SK-N-SH (cell line): Measurements from ENCODE around the gene SCGB3A1. TPM values are rescaled to one million over a fixed set of nuclear protein-coding genes. Genes with fewer than 3 reads are reported as not detected.

Source experiments
- CTCF ChIA-PET: fragments of 300-600, 350-600 bp; formaldehyde crosslinking; extraction: SDS; loops from one replicate; lab custom pipeline; 2021; lab: Yijun Ruan, JAX
- POLR2A ChIA-PET: fragments of 350-600 bp; sonication (Branson Sonifier 250); formaldehyde crosslinking; extraction: SDS; loops from one replicate; lab custom pipeline; 2020; ENCODE audit warnings: antibody characterized with exemption, inconsistent platforms; lab: Yijun Ruan, JAX
- DNase-seq: peaks from one replicate; pipeline ENCODE4 v3.0.0; 2012
- H2AFZ ChIP-seq: fragments of 200-600 bp; sonication (generic); 2 replicates; pipeline ENCODE4 v1.8.1; 2016; ENCODE audit warnings: antibody characterized with exemption, mild to moderate bottlenecking, low read depth
- H3F3A ChIP-seq: fragments of 200-600 bp; sonication (generic); replicated peaks from 2 replicates; pipeline ENCODE3; 2016; ENCODE audit warnings: antibody characterized with exemption, mild to moderate bottlenecking; ENCODE audit not compliant: insufficient read depth
- H3K27ac ChIP-seq, 2 experiments: fragments of 200-500 bp in 1 of 2; fragments of 200-600 bp in 1 of 2; sonication (Bioruptor generic) in 1 of 2; sonication (generic), shearing (Covaris generic) in 1 of 2; 2 replicates each; pipeline versions ENCODE4 v1.5.1 to v1.6.1; 2014 to 2016; ENCODE audit warnings: low read depth in 2 of 2, inconsistent platforms in 1 of 2, low read length in 1 of 2, mild to moderate bottlenecking in 1 of 2, mixed read lengths in 1 of 2
- H3K27me3 ChIP-seq: fragments of 200-600 bp; sonication (generic), shearing (Covaris generic); 2 replicates; pipeline ENCODE4 v1.6.1; 2016; ENCODE audit warnings: mixed run types; ENCODE audit not compliant: insufficient read depth
- H3K36me3 ChIP-seq, 2 experiments: fragments of 200-500 bp in 1 of 2; fragments of 200-600 bp in 1 of 2; sonication (Bioruptor generic) in 1 of 2; sonication (generic) in 1 of 2; replicated peaks in 1 of 2; 2 replicates each; pipeline versions ENCODE3 to v1.5.1; 2014 to 2016; ENCODE audit warnings: low read length in 1 of 2, mild to moderate bottlenecking in 1 of 2; ENCODE audit not compliant: insufficient read depth in 2 of 2, control insufficient read depth in 1 of 2
- H3K4me1 ChIP-seq, 2 experiments: fragments of 200-500 bp in 1 of 2; fragments of 200-600 bp in 1 of 2; sonication (Bioruptor generic) in 1 of 2; sonication (generic), shearing (Covaris generic) in 1 of 2; 2 replicates each; pipeline versions ENCODE4 v1.5.1 to v1.6.1; 2014 to 2016; ENCODE audit warnings: low read depth in 1 of 2, low read length in 1 of 2, mixed run types in 1 of 2; ENCODE audit not compliant: insufficient read depth in 2 of 2, control insufficient read depth in 1 of 2
- H3K4me2 ChIP-seq: fragments of 200-600 bp; sonication (generic), shearing (Covaris generic); 2 replicates; pipeline ENCODE4 v1.6.1; 2017; ENCODE audit warnings: mixed run types
- H3K4me3 ChIP-seq, 2 experiments: fragments of 200-500 bp in 1 of 2; fragments of 200-600 bp in 1 of 2; sonication (Bioruptor generic) in 1 of 2; sonication (generic), shearing (Covaris generic) in 1 of 2; 2 replicates each; pipeline versions ENCODE4 v1.5.1 to v1.8.1; 2014 to 2016; ENCODE audit warnings: low read depth in 2 of 2, inconsistent platforms in 1 of 2, low read length in 1 of 2, mild to moderate bottlenecking in 1 of 2, mixed read lengths in 1 of 2, moderate library complexity in 1 of 2
- H3K79me2 ChIP-seq: fragments of 200-600 bp; sonication (generic); 2 replicates; pipeline ENCODE4 v1.8.1; 2017; ENCODE audit warnings: mild to moderate bottlenecking; ENCODE audit not compliant: insufficient read depth
- H3K9ac ChIP-seq: fragments of 200-600 bp; sonication (generic); 2 replicates; pipeline ENCODE4 v1.6.1; 2017; ENCODE audit warnings: mixed run types
- H3K9me2 ChIP-seq: fragments of 200-600 bp; sonication (generic); 2 replicates; pipeline ENCODE4 v1.6.1; 2017; ENCODE audit warnings: mixed run types
- H3K9me3 ChIP-seq: fragments of 200-600 bp; sonication (generic); 2 replicates; pipeline ENCODE4 v1.6.1; 2017; ENCODE audit warnings: mixed run types, mild to moderate bottlenecking, moderate library complexity
- H4K20me1 ChIP-seq: fragments of 200-600 bp; sonication (generic); 2 replicates; pipeline ENCODE4 v1.6.1; 2017; ENCODE audit warnings: mild to moderate bottlenecking, mixed run types; ENCODE audit not compliant: insufficient read depth
- EZH2phosphoT487 ChIP-seq: fragments of 200-600 bp; sonication (generic); IDR thresholded peaks from 2 replicates; pipeline ENCODE4 v1.6.1; 2017; ENCODE audit warnings: low read depth, mixed run types, mild to moderate bottlenecking, antibody characterized with exemption, moderate library complexity, borderline replicate concordance
- FOSL2 ChIP-seq: IDR thresholded peaks from 2 replicates; pipeline ENCODE4 v1.4.0; 2012; ENCODE audit warnings: low read depth, mild to moderate bottlenecking, moderate library complexity, borderline replicate concordance
- GABPA ChIP-seq: IDR thresholded peaks from 2 replicates; pipeline ENCODE4 v1.4.0; 2012; ENCODE audit warnings: low read depth, mild to moderate bottlenecking
- NFIC ChIP-seq: IDR thresholded peaks from 2 replicates; pipeline ENCODE4 v1.4.0; 2012; ENCODE audit warnings: borderline replicate concordance
- POLR2AphosphoS5 ChIP-seq: IDR thresholded peaks from 2 replicates; pipeline ENCODE4 v1.6.1; 2012; ENCODE audit warnings: low read depth, low read length
- RCOR1 ChIP-seq: fragments of 150-350 bp; IDR thresholded peaks from 2 replicates; pipeline ENCODE4 v1.6.1; 2017; ENCODE audit warnings: antibody characterized with exemption, low read length
- RFX5 ChIP-seq: IDR thresholded peaks from 2 replicates; pipeline ENCODE4 v1.6.1; 2012; ENCODE audit warnings: mild to moderate bottlenecking, improper control_type of control experiment, low read length
- RXRA ChIP-seq: IDR thresholded peaks from 2 replicates; pipeline ENCODE4 v1.4.0; 2012; ENCODE audit warnings: low read depth, mild to moderate bottlenecking, borderline replicate concordance
- SMC3 ChIP-seq: IDR thresholded peaks from 2 replicates; pipeline ENCODE4 v1.6.1; 2012; ENCODE audit warnings: low read depth, low read length, improper control_type of control experiment
- TEAD4 ChIP-seq: IDR thresholded peaks from 2 replicates; pipeline ENCODE4 v1.4.0; 2012; ENCODE audit warnings: mild to moderate bottlenecking, borderline replicate concordance; ENCODE audit not compliant: insufficient read depth
- WGBS: methylation state at CpG from one replicate; pipeline ENCODE4 v1.1.6; 2017; ENCODE audit warnings: low lambda C conversion rate; 5-methylcytosine and 5-hydroxymethylcytosine counted together
- polyA plus RNA-seq, 3 experiments: library from polyadenylated mRNA; depleted of rRNA; stranded (reverse); fragments of >200 nt; gene quantifications; 2 replicates each; pipeline ENCODE4 v1.2.3, GENCODE V29; 2012
- TF ChIP-seq, protein P1 (sequence below): IDR thresholded peaks from 2 replicates; pipeline ENCODE4 v1.4.0; 2012; ENCODE audit warnings: low read depth, borderline replicate concordance
- TF ChIP-seq, protein P2 (sequence below): IDR thresholded peaks from 2 replicates; pipeline ENCODE4; 2012
- TF ChIP-seq, protein P3 (sequence below): fragments of 150-350 bp; IDR thresholded peaks from 2 replicates; pipeline ENCODE4 v1.6.1; 2016; ENCODE audit warnings: mild to moderate bottlenecking, low read depth, low read length
- TF ChIP-seq, protein P4 (sequence below): fragments of 200-600 bp; sonication (generic); IDR thresholded peaks from 2 replicates; pipeline ENCODE4 v1.6.1; 2017; ENCODE audit warnings: antibody characterized with exemption, mild to moderate bottlenecking, moderate library complexity
- TF ChIP-seq, protein P5 (sequence below): fragments of 150-350 bp; IDR thresholded peaks from 2 replicates; pipeline ENCODE4 v1.6.1; 2017; ENCODE audit warnings: antibody characterized with exemption, low read length, low read depth, borderline replicate concordance
- TF ChIP-seq, protein P6 (sequence below): IDR thresholded peaks from 2 replicates; pipeline ENCODE4 v1.4.0; 2012; ENCODE audit warnings: low read depth

SCGB3A1 gene
- polyA plus RNA-seq, 1 of the 3 experiments (the other 2 are of a cell fraction): not detected

DNA sequence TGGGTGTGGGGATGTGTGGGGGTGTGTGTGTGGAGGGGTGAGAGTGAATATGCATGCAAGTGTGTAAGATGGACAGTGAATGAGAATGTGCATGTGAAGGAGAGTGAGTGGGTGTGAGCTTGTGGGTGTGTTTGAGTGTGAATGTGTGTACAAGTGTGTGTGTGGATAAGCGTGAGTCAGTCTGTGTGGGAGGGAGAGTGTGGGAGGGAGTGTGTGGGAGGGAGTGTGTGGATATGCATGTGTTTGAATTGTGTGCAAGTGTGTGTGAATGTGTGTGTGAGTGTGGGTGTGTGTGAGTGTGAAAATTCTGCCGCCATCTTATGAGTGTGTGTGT lies 3.7 kb upstream of the SCGB3A1 start:
- CTCF ChIA-PET: interaction anchor here (1.2 kb wide), 1 partner anchor 12 kb away, joined by 3 read pairs; no protein-coding TSS in a partner anchor
- H3K9ac ChIP-seq: no peak overlapping the region
- DNase-seq: no peak
- no peaks in the 10 kb centered on the region for H3K9me2 ChIP-seq
- no peak overlapping the region for H3K4me2 ChIP-seq
- no peaks in the 10 kb centered on the region for H3K79me2 ChIP-seq
- no peak overlapping the region for H2AFZ ChIP-seq
- POLR2A ChIA-PET: no interaction called here
- no peaks in the 10 kb centered on the region for H3K9me3 ChIP-seq
- H3K36me3 ChIP-seq: no peaks in the 10 kb centered on the region
- H4K20me1 ChIP-seq: no peaks in the 10 kb centered on the region
- peaks cover 34% of the 10 kb centered on the region; the same call in 1 of the 2 replicates for H3K27me3 ChIP-seq
- H3K4me1 ChIP-seq: no peaks in the 10 kb centered on the region
- no peak overlapping the region for H3K27ac ChIP-seq
- TF ChIP-seq FOSL2: no peak
- TF ChIP-seq, all 33 proteins: peak for 0
- no peak overlapping the region for H3K4me3 ChIP-seq
- no peaks in the 10 kb centered on the region for H3F3A ChIP-seq
- 72% methylated on average over 2 of the region's 2 CpGs for WGBS

DNA sequence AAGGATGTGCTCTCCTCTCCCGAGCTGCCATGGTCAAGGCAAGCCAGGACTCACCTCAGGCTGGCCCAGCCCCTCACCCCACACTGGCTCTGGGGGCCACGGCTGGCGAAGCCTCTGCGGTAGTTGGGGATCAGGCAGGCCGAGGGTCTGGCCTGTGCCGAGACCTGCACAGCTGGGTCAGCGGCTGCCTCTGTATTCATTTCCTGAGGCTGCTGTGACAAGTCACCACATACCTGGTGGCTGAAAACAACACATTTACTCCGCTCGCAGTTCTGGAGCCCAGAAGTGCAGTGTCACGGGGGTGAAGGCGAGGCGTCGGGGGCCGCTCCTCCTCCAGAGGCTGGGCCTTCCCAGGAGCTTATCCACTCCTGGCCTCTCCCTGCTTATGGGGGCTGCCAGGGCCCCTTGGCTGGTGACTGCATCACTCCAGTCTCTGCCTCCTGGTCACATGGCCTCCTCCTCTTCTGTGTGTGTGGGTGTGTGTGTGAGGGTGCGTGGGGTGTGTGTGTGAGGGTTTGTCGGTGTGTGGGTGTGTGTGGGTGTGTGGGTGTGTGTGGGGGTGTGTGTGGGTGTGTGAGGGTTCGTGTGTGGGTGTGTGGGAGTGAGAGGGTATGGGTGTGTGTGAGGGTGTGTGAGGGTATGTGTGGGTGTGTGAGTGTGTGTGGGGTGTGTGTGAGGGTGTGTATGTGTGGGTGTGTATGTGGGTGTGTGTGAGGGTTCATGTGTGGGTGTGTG lies 3.2 kb upstream of the SCGB3A1 start:
- Histone ChIP-seq H3K27me3 (peaks cover 39% of the 10 kb centered on the region; the same call in 1 of the 2 replicates), H3K9me2 (no peaks in the 10 kb centered on the region), H3K79me2 (no peaks in the 10 kb centered on the region), H3K4me3 (no peak overlapping the region), H3K4me1 (no peaks in the 10 kb centered on the region), H4K20me1 (no peaks in the 10 kb centered on the region), H3K9ac (no peak overlapping the region), H3K9me3 (no peaks in the 10 kb centered on the region), H3F3A (no peaks in the 10 kb centered on the region), H2AFZ (no peak overlapping the region), H3K27ac (no peak overlapping the region), H3K36me3 (no peaks in the 10 kb centered on the region), H3K4me2 (no peak overlapping the region)
- CTCF ChIA-PET: interaction anchor here (0.6 to 1.2 kb wide), 2 partner anchors 12 kb away, joined by 3 read pairs; no protein-coding TSS in a partner anchor
- WGBS: 32% methylated on average over 3 of the region's 17 CpGs
- POLR2A ChIA-PET: no interaction called here
- TF ChIP-seq, protein P1, sequence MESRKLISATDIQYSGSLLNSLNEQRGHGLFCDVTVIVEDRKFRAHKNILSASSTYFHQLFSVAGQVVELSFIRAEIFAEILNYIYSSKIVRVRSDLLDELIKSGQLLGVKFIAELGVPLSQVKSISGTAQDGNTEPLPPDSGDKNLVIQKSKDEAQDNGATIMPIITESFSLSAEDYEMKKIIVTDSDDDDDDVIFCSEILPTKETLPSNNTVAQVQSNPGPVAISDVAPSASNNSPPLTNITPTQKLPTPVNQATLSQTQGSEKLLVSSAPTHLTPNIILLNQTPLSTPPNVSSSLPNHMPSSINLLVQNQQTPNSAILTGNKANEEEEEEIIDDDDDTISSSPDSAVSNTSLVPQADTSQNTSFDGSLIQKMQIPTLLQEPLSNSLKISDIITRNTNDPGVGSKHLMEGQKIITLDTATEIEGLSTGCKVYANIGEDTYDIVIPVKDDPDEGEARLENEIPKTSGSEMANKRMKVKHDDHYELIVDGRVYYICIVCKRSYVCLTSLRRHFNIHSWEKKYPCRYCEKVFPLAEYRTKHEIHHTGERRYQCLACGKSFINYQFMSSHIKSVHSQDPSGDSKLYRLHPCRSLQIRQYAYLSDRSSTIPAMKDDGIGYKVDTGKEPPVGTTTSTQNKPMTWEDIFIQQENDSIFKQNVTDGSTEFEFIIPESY: no peak
- no peak for TF ChIP-seq RFX5
- TF ChIP-seq, protein P2, sequence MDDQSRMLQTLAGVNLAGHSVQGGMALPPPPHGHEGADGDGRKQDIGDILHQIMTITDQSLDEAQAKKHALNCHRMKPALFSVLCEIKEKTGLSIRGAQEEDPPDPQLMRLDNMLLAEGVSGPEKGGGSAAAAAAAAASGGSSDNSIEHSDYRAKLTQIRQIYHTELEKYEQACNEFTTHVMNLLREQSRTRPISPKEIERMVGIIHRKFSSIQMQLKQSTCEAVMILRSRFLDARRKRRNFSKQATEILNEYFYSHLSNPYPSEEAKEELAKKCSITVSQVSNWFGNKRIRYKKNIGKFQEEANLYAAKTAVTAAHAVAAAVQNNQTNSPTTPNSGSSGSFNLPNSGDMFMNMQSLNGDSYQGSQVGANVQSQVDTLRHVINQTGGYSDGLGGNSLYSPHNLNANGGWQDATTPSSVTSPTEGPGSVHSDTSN: no peak
- no peak for TF ChIP-seq RCOR1
- TF ChIP-seq, protein P3, sequence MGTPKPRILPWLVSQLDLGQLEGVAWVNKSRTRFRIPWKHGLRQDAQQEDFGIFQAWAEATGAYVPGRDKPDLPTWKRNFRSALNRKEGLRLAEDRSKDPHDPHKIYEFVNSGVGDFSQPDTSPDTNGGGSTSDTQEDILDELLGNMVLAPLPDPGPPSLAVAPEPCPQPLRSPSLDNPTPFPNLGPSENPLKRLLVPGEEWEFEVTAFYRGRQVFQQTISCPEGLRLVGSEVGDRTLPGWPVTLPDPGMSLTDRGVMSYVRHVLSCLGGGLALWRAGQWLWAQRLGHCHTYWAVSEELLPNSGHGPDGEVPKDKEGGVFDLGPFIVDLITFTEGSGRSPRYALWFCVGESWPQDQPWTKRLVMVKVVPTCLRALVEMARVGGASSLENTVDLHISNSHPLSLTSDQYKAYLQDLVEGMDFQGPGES: no peak
- no peak for TF ChIP-seq GABPA
- no peak for TF ChIP-seq SMC3
- TF ChIP-seq, protein P4, sequence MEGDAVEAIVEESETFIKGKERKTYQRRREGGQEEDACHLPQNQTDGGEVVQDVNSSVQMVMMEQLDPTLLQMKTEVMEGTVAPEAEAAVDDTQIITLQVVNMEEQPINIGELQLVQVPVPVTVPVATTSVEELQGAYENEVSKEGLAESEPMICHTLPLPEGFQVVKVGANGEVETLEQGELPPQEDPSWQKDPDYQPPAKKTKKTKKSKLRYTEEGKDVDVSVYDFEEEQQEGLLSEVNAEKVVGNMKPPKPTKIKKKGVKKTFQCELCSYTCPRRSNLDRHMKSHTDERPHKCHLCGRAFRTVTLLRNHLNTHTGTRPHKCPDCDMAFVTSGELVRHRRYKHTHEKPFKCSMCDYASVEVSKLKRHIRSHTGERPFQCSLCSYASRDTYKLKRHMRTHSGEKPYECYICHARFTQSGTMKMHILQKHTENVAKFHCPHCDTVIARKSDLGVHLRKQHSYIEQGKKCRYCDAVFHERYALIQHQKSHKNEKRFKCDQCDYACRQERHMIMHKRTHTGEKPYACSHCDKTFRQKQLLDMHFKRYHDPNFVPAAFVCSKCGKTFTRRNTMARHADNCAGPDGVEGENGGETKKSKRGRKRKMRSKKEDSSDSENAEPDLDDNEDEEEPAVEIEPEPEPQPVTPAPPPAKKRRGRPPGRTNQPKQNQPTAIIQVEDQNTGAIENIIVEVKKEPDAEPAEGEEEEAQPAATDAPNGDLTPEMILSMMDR: no peak
- TF ChIP-seq, protein P5, sequence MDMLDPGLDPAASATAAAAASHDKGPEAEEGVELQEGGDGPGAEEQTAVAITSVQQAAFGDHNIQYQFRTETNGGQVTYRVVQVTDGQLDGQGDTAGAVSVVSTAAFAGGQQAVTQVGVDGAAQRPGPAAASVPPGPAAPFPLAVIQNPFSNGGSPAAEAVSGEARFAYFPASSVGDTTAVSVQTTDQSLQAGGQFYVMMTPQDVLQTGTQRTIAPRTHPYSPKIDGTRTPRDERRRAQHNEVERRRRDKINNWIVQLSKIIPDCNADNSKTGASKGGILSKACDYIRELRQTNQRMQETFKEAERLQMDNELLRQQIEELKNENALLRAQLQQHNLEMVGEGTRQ: no peak
- TF ChIP-seq NFIC: no peak
- no peak for TF ChIP-seq TEAD4
- TF ChIP-seq, protein P6, sequence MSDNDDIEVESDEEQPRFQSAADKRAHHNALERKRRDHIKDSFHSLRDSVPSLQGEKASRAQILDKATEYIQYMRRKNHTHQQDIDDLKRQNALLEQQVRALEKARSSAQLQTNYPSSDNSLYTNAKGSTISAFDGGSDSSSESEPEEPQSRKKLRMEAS: no peak
- no peak for TF ChIP-seq RXRA
- no peak for TF ChIP-seq EZH2phosphoT487
- no peak for TF ChIP-seq POLR2AphosphoS5
- peak; percentile 9 for DNase-seq
